Stimulated activated CD4-positive, alpha-beta T cell treated with anti-CD3 and anti-CD28 coated beads, TNF-alpha, amount 100 ng/mL, for 4 hours (primary cell): Measurements from ENCODE around the gene ALDH1B1.
"Not testable (repeated sequence)": the region's sequence is repeated elsewhere in the genome, so short reads cannot be mapped to it uniquely, and the experiment has no call there.

Experiments used
- DNase-seq, 3 experiments: peaks; one replicate each; pipeline ENCODE4 v3.0.0-alpha.2; 2020; ENCODE audit warnings: low read depth in 3 of 3

ALDH1B1 gene

DNA sequence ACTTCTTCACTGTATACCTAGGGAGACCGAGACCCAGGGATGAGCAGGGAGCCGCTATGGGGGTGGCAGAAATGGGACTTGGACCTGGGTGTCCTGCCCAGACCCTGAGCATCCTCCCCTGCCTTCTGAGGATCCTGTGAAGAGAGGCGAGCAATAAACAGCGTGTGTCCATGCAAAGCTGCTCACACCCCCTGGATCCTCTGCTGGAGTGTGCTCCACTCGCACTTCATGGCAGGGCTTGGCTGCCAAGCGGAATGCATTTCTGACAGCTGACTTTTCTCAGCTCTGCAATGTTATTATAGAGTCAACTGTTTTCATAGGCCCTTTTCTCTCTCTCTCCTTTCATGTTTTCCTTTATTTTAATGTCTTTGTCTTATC, 31.0 kb upstream of the ALDH1B1 start:
- DNase-seq: no peak

DNA sequence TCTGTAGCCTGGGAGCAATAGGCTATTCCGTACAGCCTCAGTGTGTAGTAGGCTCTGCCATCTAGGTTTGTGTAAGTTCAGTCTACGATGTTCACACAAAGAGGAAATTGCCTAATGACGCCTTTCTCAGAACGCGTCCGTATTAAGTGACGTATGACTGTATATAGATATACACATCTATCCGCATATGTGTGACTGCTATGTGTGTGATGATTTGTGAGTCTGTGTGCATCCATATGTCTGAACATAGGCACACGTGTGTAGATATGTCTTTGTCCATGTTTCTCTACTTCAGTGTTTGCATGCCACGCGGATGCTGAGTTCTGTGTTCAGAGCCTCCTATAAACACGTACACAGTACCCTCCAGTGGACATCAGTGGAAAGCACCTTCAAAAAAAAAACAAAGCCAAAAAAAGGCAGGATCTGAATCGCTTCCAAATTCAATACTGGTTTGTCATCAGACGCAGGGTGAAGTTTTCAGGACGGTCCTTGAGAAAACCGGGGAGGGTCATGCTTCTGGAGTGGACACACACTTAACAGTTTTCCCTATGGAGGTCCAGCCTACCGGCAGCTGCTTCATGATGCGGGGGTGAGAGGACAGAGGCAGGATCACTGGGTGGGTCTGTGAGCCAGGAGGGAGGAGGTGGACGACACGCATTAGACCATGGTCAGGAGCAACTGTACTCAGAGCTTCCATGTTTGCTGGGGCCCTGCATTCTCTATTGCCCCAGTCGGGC, 29.5 kb upstream of the ALDH1B1 start:
- no peak for DNase-seq

DNA sequence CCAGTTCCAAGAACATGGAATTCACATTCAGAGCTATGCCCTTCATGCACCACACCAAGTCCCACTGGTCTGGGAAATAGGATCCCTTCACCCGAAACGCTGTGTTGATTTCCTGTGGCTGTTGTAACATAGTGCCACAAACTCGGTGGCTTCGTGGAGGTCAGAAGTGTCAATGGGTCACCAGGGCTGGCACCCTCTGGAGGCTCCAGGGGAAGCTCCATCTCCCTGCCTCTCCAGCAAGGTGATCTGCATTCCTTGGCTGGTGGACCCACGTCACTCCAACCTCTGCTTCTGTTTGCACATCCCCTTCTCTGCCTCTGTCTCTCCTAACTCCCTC, 28.9 kb upstream of the ALDH1B1 start:
- no peak for DNase-seq

DNA sequence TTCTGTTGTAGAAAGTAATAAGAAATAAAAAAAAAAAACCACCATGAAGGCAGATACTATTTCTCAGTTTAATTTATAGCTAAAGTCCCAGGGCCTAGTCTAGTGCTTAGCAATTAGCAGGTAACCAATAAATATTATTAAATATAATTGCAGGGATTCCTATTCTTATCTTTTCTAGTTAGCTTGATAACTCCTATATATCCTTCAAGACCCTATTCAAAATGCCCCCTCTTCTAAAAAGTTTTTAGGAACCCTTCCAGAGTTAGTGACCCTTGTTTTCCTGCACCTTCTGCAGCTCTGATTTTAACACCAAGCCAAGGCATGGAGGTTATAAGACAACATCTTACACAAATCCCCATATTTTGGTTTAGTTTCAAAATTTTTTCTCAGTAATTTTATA, 24.6 kb upstream of the ALDH1B1 start:
- DNase-seq: no peak

DNA sequence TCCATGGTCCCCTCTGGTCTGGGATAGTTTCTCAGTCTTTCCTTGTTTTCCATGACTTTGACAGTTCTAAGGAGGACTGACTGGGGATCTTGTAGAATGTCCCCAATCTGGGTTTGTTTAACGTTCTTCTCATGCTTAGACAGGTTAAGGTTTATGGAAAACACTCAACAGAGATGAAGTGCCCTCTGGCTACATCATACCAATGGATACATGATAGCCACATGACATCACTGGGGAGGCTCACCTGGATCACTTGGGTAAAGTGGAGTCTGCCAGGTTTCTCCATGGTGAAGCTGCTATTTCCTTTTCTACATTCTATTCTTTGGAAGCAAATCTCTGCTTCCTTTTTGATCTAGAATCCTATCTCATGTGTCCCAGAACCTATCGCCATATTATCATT, 23.8 kb upstream of the ALDH1B1 start:
- DNase-seq: no peak

DNA sequence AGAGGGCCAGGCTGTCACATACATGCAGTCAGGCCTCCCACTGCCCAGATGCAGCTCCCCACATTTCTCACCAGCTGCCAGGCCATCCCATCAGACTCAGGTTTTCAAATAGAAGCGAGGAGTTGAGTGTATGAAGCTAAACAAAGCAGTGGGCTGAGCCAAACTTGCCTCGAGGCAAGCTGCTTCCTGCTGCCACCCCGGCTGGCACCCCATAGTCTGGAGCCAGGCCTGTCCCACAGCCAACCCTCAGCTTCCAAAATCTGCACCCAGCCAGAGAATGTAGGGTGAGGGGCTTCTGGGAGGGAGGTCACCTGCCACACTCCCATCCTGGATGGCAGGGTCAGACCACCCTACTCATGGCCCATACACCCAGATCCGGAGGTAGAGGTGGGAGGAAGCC, 22.3 kb upstream of the ALDH1B1 start:
- no peak for DNase-seq

DNA sequence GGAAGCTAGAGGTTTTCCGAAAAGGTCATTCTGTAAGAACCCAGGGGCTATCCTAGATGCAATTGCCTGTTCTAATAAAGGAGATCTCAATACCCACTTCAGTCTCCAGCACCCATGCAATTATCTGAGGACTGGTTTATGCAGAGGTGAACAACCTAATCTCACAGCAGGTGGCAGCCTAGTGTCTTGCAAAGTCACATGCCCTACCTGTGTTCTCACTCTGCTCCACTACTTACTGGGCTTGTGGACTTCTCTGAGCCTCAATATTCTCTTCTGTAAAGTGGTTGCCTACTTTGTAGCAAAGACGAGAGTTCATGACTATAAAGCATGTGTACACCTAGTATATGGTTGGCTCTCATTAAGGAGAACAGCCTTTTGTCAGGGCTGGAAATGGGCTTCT, 21.0 kb upstream of the ALDH1B1 start:
- no peak for DNase-seq

DNA sequence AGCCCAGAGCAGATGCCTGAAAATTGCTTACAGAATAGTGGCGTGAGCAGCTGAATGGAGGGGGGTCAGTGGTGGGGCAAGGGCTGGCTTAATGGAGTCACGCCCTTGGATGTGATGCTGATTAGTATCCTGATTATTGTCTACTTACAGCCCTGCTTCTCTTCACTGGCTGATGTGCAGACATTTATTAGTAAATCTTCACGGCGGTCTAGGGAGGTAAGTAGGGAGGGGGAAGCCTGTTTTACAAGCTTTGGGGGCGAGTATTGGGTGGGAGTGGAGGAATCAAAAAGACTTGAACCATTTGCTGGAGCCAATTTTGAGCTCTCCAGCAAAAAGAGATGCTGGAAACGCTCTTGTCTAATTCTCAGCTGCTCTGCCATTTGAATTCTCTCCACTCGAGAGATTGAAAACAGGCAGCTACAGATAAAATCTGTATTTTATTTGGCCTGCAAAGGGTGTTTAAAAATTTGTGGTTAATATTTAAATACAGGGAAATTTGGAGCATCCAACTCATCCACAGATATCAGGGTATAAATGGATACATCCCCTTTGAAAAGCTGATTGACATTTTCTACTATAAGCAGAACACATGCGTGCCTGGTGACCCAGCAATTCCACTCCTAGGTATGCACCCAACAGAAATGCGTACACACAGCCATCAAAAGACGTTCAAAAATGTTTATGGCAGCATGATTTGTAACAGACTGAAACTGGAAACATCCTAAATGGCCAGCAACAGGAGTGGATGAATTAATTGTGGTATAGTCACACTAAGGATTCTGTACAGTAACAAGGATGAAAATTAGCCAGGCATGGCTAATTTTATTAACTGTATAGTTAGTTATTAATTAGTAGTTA, 19.5 kb upstream of the ALDH1B1 start:
- DNase-seq: no peak

DNA sequence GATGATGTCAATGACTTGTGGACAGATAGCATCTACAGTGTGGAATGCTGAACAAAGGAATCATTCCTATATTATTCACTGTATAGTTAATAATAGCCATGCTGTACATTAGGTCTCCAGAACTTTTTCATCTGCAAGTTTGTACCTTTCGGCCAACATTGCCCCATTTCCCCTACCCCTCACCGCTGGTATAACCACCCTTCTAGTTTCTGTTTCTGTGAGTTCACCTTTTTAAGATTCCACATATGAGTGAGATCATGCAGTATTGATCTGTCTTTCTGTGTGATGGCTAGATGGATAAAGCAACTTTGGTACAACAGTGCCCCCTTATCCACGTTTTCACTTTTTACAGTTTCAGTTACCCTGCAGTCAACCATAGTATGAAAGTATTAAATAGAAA, 18.8 kb upstream of the ALDH1B1 start:
- no peak for DNase-seq

DNA sequence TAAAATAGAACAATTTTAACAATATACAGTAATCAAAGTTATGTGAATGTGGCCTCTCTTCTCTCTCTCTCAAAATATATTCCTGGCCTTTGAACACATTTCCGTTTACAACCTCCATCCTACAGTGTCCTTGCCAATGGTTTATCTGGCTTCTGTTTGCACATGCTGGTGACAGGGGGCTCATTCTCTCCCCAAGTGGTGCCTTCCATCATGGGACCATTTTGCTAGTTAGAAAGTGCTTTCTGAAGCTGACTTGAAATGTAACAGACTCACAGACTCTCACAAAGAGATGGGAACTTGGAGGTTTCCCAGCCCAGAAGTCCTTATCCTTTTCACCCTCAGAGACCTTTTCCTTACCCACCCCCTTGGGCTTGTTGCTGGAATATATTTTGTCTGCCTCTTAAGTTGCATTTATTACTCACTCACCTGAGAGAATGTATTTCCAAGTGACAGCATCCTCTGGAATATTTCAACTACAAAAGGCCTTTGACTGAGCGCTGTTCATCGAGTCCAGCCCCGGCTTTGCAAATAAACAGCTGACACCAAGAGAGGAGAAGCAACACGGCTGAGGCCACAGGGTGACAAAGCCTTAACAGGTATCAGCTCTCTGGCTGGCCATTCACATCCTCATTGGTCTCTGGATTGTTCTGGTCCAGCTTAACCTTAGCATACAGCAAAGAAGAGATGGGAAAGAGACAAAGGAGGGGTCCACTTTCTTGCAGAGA, 17.5 kb upstream of the ALDH1B1 start:
- no peak for DNase-seq

DNA sequence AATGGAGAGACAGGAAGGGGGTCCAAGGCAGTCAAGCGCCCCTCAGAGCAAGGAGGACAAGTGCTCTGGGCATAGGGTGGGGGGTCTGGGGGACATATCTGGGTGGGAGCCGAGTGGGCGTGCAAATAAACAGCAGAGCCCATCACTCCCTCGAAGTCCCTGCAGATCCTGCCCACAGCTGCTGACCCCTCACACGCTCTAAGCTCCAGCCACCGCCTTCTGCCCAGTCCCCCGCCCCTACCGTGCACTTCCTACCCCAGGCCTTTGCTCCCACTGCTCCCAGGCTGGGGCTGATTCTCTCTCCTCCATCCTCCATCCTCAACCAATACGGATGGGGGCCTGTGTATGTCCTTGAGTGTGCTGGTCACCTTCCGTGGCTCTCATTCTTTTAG, 16.9 kb upstream of the ALDH1B1 start:
- DNase-seq: no peak

DNA sequence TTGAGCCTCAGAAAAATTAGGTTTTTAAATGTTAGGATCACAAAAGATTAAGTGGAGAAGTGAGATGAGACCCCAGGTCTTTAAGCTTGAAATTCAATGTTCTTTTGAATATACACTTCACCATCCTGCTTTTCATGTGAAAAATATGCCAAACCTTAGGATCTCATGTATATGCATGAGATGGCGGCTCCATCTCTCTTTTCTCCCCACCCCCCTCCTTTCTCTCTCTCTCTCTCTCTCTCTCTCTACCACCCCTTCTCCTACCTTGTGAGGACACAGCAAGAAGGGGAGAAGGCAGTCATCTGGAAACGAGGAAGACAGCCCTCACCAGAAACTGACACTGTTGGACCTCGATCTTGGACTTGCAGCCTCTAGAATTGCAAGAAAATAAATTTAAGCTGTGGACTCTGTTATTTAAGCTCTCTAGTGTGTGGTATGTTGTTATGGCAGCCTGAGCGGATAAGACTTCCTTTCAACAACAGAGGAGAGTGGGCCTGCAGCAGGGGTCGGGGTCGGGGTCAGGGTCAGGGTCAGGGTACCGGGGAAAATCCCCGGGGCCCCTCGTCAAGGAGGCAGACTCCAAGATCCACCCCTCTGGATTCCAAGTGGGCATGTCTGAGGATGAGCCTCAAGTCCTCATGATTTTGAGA, 16.4 kb upstream of the ALDH1B1 start:
- DNase-seq: no peak

DNA sequence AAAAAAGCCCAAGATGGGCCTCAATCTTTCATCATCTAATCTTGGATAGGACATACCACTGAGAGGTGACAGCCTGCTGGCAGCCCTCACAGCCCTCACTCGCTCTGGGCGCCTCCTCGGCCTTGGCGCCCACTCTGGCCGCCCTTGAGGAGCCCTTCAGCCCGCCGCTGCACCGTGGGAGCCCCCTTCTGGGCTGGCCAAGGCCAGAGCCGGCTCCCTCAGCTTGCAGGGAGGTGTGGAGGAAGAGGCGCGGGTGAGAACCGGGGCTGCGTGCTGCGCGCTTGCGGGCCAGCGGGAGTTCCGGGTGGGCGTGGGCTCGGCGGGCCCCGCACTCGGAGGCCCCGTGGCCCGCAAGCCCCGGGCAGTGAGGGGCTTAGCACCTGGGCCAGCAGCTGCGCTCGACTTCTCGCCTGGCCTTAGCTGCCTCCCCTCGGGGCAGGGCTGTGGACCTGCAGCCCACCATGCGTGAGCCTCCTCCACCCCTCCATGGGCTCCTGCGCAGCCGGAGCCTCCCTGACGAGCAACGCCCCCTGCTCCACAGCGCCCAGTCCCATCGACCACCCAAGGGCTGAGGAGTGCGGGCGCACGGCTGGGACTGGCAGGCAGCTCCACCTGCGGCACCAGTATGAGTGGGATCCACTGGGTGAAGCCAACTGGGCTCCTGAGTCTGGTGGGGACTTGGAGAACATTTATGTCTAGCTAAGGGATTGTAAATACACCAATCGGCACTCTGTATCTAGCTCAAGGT, 15.0 kb upstream of the ALDH1B1 start:
- not testable (repeated sequence) for DNase-seq

DNA sequence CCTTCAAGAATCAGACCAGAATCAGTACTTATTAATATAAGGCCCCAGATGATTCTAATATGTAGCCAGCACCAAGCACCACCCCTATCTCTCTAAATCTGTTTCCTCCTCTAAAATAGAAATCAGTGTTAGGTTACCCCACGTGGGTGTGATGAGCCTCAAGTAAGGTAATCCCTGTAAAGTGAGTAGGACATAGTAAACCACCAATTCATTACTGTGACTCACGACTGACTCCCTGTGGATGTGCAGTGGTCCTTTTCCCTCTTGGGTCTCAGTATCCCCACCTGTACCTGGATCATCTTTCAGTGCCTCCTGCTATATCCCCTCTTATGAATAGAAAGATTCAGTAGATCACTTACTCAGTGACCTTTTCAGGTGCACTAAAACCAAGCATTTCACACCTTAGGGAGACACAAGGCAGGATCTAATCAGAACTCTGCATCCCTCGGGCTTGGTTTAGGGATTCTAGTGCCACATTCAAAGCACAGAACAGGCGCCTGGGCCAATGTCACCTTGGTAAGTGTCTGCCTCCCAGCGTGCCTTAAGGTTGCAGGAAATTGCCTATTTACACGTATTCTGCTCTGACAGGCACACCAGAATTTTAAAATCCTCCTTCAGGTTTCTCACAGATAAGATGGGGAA, 12.2 kb upstream of the ALDH1B1 start:
- no peak for DNase-seq

DNA sequence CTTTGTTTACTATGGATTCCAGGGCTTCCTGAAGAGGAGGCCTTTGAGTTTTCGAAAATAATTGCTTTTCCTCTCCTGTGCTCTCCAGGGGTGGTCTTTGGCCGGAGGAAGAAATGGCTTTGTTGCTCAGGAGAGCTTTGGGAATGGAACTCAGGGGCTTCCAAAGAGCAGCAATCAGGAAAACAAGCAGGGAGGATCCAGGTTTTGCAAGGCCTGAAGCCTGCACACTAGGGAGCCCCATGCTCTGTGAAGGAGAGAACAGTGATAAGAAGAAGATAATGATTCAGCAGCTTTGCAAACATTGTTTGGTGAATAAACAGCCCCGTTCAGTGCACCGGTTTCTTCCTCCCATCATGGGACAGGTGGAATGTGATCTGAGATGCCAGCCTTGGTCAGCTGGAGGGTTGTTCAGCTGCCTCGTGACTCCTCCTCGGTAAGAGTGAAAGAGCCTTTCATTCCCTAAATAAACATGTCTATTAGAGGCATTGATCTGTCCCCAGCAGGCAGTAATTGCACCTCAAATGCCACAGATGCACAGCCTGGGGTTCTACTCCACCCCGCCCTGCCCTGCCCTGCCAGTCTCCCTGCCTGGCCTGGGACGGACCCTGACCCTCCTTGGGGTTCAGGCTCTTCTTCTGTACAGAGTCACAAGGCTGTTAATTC, 11.5 kb upstream of the ALDH1B1 start:
- no peak for DNase-seq

DNA sequence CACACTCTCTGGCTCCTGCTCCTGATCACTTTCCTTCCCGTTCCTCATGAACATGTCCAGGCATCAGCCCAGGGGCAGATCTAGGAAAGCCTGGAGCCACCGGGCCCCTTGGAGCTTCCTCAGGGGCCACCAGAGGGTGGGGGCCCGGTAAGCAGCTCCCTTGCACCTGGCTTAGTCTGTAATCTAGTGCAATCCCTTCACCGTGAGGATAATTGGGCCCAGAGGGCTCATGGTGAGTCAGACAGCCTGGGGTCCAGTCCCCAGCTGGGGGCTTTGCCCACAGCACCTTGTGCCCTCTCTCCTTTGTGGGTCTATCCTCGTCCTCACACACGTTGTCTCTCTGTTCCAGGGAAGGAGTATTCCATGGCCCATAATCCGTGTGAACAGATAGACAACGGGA, 10.4 kb upstream of the ALDH1B1 start:
- DNase-seq: no peak

DNA sequence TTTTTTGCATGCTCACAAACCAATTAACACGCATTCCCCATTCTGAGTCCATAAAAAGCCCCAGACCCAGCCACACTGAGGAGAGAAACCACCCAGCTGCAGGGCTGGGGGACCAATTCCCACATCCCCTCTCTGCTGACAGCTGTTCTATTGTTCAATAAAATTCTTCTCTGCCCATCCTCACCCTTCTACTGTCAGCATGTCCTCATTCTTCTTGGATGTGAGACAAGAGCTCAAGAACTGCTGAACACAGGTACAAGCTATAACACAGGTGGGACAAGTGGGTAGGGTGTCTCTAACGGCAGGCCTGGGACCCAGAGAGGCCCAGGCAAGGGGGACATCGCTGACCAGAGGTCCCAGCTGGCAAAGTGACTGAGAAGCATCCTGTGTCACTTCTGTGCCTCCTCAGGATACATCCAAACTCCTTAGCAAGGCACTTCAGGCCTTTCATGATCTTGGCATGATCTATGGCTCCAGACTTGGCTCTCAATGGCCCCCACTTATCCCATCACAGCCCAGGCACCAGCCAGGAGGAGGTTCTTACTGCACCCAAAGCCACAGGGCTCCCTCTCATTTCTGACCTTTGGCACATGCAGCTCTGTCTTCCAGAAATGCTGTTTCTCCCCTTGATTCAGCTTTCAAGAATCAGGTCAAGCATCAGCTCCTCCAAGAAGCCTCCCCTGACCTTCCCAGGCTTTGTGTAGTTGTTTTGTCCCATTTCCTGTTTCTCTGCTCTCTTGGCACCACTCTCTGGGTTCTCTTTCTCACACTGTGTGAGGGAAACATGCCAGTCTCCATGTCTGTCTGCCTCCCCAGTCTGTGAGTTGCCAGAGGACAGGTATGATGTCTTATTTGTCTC, 7.3 kb upstream of the ALDH1B1 start:
- no peak for DNase-seq

DNA sequence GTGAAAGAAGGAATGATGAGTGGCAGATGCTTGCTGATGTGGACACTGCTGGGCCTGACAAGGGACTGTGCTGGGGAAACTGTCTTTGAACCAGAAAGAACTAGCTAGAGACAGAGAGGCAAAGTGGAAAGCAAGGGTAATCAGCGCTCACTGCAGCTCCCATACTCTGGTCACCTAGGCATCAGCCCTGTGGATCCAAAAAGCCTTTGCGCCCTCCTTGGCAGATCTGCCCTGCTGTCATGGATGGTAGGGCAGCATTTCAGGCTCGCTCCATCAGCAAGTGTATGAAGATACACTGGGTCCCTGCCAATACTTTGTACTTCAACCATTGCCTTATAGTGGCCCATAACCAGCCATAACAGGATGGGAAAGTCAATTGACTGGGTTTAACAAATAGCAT, 6.6 kb upstream of the ALDH1B1 start:
- no peak for DNase-seq

DNA sequence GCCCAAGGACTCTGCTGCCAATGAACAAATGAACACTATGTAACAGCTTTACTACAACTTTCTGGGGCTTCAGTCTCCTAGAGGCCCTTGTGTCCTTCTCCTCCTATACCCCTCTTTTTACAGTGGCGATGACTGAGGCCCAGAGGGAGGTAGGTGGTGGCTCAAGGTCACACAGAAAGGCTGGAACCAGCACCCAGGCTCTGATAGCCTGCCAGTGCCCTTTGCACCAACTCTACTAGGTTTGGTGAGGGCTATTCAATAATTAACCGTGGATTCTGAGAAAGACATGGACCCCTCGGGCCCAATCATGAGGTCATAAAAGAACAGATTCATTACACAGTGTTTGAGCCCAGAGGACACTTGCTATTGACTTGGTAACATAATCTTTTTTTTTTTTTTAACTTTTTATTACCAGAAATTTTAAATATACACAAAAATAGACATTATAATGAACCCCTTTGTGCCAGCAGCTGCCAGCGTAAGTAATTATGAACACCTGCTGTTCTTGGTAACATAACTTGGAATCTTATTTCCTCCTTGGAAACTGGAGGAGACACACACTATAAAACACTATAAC, 6.1 kb upstream of the ALDH1B1 start:
- DNase-seq: no peak
